SK-N-SH (cell line): ENCODE results near the gene SORD. TPM values are rescaled to one million over a fixed set of nuclear protein-coding genes. Genes with fewer than 3 reads are reported as not detected.
"Not testable (repeated sequence)": the region's sequence is repeated elsewhere in the genome, so short reads cannot be mapped to it uniquely, and the experiment has no call there.

ENCODE experiments used
- CTCF ChIA-PET: fragments of 300-600, 350-600 bp; formaldehyde crosslinking; extraction: SDS; loops from one replicate; lab custom pipeline; 2021; lab: Yijun Ruan, JAX
- POLR2A ChIA-PET: fragments of 350-600 bp; sonication (Branson Sonifier 250); formaldehyde crosslinking; extraction: SDS; loops from one replicate; lab custom pipeline; 2020; ENCODE audit warnings: antibody characterized with exemption, inconsistent platforms; lab: Yijun Ruan, JAX
- DNase-seq: peaks from one replicate; pipeline ENCODE4 v3.0.0; 2012
- H2AFZ ChIP-seq: fragments of 200-600 bp; sonication (generic); 2 replicates; pipeline ENCODE4 v1.8.1; 2016; ENCODE audit warnings: antibody characterized with exemption, mild to moderate bottlenecking, low read depth
- H3F3A ChIP-seq: fragments of 200-600 bp; sonication (generic); replicated peaks from 2 replicates; pipeline ENCODE3; 2016; ENCODE audit warnings: antibody characterized with exemption, mild to moderate bottlenecking; ENCODE audit not compliant: insufficient read depth
- H3K27ac ChIP-seq, 2 experiments: fragments of 200-500 bp in 1 of 2; fragments of 200-600 bp in 1 of 2; sonication (Bioruptor generic) in 1 of 2; sonication (generic), shearing (Covaris generic) in 1 of 2; 2 replicates each; pipeline versions ENCODE4 v1.5.1 to v1.6.1; 2014 to 2016; ENCODE audit warnings: low read depth in 2 of 2, inconsistent platforms in 1 of 2, low read length in 1 of 2, mild to moderate bottlenecking in 1 of 2, mixed read lengths in 1 of 2
- H3K27me3 ChIP-seq: fragments of 200-600 bp; sonication (generic), shearing (Covaris generic); 2 replicates; pipeline ENCODE4 v1.6.1; 2016; ENCODE audit warnings: mixed run types; ENCODE audit not compliant: insufficient read depth
- H3K36me3 ChIP-seq, 2 experiments: fragments of 200-500 bp in 1 of 2; fragments of 200-600 bp in 1 of 2; sonication (Bioruptor generic) in 1 of 2; sonication (generic) in 1 of 2; replicated peaks in 1 of 2; 2 replicates each; pipeline versions ENCODE3 to v1.5.1; 2014 to 2016; ENCODE audit warnings: low read length in 1 of 2, mild to moderate bottlenecking in 1 of 2; ENCODE audit not compliant: insufficient read depth in 2 of 2, control insufficient read depth in 1 of 2
- H3K4me1 ChIP-seq, 2 experiments: fragments of 200-500 bp in 1 of 2; fragments of 200-600 bp in 1 of 2; sonication (Bioruptor generic) in 1 of 2; sonication (generic), shearing (Covaris generic) in 1 of 2; 2 replicates each; pipeline versions ENCODE4 v1.5.1 to v1.6.1; 2014 to 2016; ENCODE audit warnings: low read depth in 1 of 2, low read length in 1 of 2, mixed run types in 1 of 2; ENCODE audit not compliant: insufficient read depth in 2 of 2, control insufficient read depth in 1 of 2
- H3K4me2 ChIP-seq: fragments of 200-600 bp; sonication (generic), shearing (Covaris generic); 2 replicates; pipeline ENCODE4 v1.6.1; 2017; ENCODE audit warnings: mixed run types
- H3K4me3 ChIP-seq, 2 experiments: fragments of 200-500 bp in 1 of 2; fragments of 200-600 bp in 1 of 2; sonication (Bioruptor generic) in 1 of 2; sonication (generic), shearing (Covaris generic) in 1 of 2; 2 replicates each; pipeline versions ENCODE4 v1.5.1 to v1.8.1; 2014 to 2016; ENCODE audit warnings: low read depth in 2 of 2, inconsistent platforms in 1 of 2, low read length in 1 of 2, mild to moderate bottlenecking in 1 of 2, mixed read lengths in 1 of 2, moderate library complexity in 1 of 2
- H3K79me2 ChIP-seq: fragments of 200-600 bp; sonication (generic); 2 replicates; pipeline ENCODE4 v1.8.1; 2017; ENCODE audit warnings: mild to moderate bottlenecking; ENCODE audit not compliant: insufficient read depth
- H3K9ac ChIP-seq: fragments of 200-600 bp; sonication (generic); 2 replicates; pipeline ENCODE4 v1.6.1; 2017; ENCODE audit warnings: mixed run types
- H3K9me2 ChIP-seq: fragments of 200-600 bp; sonication (generic); 2 replicates; pipeline ENCODE4 v1.6.1; 2017; ENCODE audit warnings: mixed run types
- H3K9me3 ChIP-seq: fragments of 200-600 bp; sonication (generic); 2 replicates; pipeline ENCODE4 v1.6.1; 2017; ENCODE audit warnings: mixed run types, mild to moderate bottlenecking, moderate library complexity
- H4K20me1 ChIP-seq: fragments of 200-600 bp; sonication (generic); 2 replicates; pipeline ENCODE4 v1.6.1; 2017; ENCODE audit warnings: mild to moderate bottlenecking, mixed run types; ENCODE audit not compliant: insufficient read depth
- CHD2 ChIP-seq: fragments of 150-350 bp; IDR thresholded peaks from 2 replicates; pipeline ENCODE4 v1.6.1; 2018; ENCODE audit warnings: low read length; ENCODE audit not compliant: partially characterized antibody
- EZH2phosphoT487 ChIP-seq: fragments of 200-600 bp; sonication (generic); IDR thresholded peaks from 2 replicates; pipeline ENCODE4 v1.6.1; 2017; ENCODE audit warnings: low read depth, mixed run types, mild to moderate bottlenecking, antibody characterized with exemption, moderate library complexity, borderline replicate concordance
- FOSL2 ChIP-seq: IDR thresholded peaks from 2 replicates; pipeline ENCODE4 v1.4.0; 2012; ENCODE audit warnings: low read depth, mild to moderate bottlenecking, moderate library complexity, borderline replicate concordance
- FOXJ3 ChIP-seq: sonication (generic); formaldehyde crosslinking; IDR thresholded peaks from 2 replicates; pipeline ENCODE4 v1.5.1; 2020; ENCODE audit warnings: mild to moderate bottlenecking, missing genetic modification reagents
- FOXM1 ChIP-seq: IDR thresholded peaks from 2 replicates; pipeline ENCODE4 v1.4.0; 2012; ENCODE audit warnings: low read depth, mild to moderate bottlenecking
- GABPA ChIP-seq: IDR thresholded peaks from 2 replicates; pipeline ENCODE4 v1.4.0; 2012; ENCODE audit warnings: low read depth, mild to moderate bottlenecking
- GATA2 ChIP-seq: sonication (generic); formaldehyde crosslinking; IDR thresholded peaks from 2 replicates; pipeline ENCODE4 v1.5.0; 2020; ENCODE audit warnings: mild to moderate bottlenecking, missing genetic modification reagents
- MEF2A ChIP-seq: IDR thresholded peaks from 2 replicates; pipeline ENCODE4 v1.4.0; 2012; ENCODE audit warnings: low read depth, borderline replicate concordance
- NFIC ChIP-seq: IDR thresholded peaks from 2 replicates; pipeline ENCODE4 v1.4.0; 2012; ENCODE audit warnings: borderline replicate concordance
- POLR2AphosphoS5 ChIP-seq: IDR thresholded peaks from 2 replicates; pipeline ENCODE4 v1.6.1; 2012; ENCODE audit warnings: low read depth, low read length
- RCOR1 ChIP-seq: fragments of 150-350 bp; IDR thresholded peaks from 2 replicates; pipeline ENCODE4 v1.6.1; 2017; ENCODE audit warnings: antibody characterized with exemption, low read length
- RFX5 ChIP-seq: IDR thresholded peaks from 2 replicates; pipeline ENCODE4 v1.6.1; 2012; ENCODE audit warnings: mild to moderate bottlenecking, improper control_type of control experiment, low read length
- RXRA ChIP-seq: IDR thresholded peaks from 2 replicates; pipeline ENCODE4 v1.4.0; 2012; ENCODE audit warnings: low read depth, mild to moderate bottlenecking, borderline replicate concordance
- SIN3A ChIP-seq: IDR thresholded peaks from 2 replicates; pipeline ENCODE4 v1.6.1; 2012; ENCODE audit warnings: low read depth, mild to moderate bottlenecking, low read length, moderate library complexity, borderline replicate concordance
- SMC3 ChIP-seq: IDR thresholded peaks from 2 replicates; pipeline ENCODE4 v1.6.1; 2012; ENCODE audit warnings: low read depth, low read length, improper control_type of control experiment
- TAF1 ChIP-seq: IDR thresholded peaks from 2 replicates; pipeline ENCODE4 v1.6.1; 2012; ENCODE audit warnings: low read depth, mild to moderate bottlenecking, low read length, moderate library complexity, borderline replicate concordance
- WGBS: methylation state at CpG from one replicate; pipeline ENCODE4 v1.1.6; 2017; ENCODE audit warnings: low lambda C conversion rate; 5-methylcytosine and 5-hydroxymethylcytosine counted together
- polyA plus RNA-seq, 3 experiments: library from polyadenylated mRNA; depleted of rRNA; stranded (reverse); fragments of >200 nt; gene quantifications; 2 replicates each; pipeline ENCODE4 v1.2.3, GENCODE V29; 2012
- TF ChIP-seq, protein P1 (sequence below): IDR thresholded peaks from 2 replicates; pipeline ENCODE4 v1.6.1; 2012; ENCODE audit warnings: mild to moderate bottlenecking, low read depth, low read length, moderate library complexity
- TF ChIP-seq, protein P2 (sequence below): IDR thresholded peaks from 2 replicates; pipeline ENCODE4 v1.4.0; 2012; ENCODE audit warnings: low read depth, borderline replicate concordance

The SORD gene
- polyA plus RNA-seq, 1 of the 3 experiments (the other 2 are of a cell fraction): 35.1 TPM

DNA sequence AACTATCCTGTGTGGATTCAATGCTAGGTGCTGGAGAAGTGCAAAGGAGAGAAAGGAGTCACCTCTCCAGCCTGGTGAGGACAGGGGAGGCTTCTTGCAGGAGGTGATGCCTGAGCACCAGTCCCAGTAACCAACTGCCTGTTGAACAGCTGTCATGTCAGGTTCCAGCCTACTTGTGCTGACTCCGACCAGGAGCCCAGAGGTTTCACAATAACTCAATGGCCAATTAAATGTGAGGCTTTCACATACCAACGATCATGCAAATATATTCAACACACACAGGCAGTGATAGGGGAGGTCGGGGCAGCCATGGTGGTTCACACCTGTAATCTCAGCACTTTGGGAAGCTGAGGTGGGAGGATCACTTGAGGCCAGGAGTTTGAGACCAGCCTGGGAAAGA lies 7.7 kb downstream of the SORD start:
- Histone ChIP-seq H3K4me3 (no peak overlapping the region), H3K27ac (no peak overlapping the region), H3K9me2 (no peaks in the 10 kb centered on the region), H3K4me2 (no peak overlapping the region), H3K36me3 (peaks cover 0 to 4% of the 10 kb centered on the region in 2 experiments), H2AFZ (no peak overlapping the region), H3K4me1 (peaks cover 0 to 20% of the 10 kb centered on the region in 2 experiments; a peak in 3 of 4 replicates), H3K79me2 (no peaks in the 10 kb centered on the region), H4K20me1 (no peaks in the 10 kb centered on the region), H3K9me3 (no peaks in the 10 kb centered on the region), H3K9ac (no peak overlapping the region), H3F3A (no peaks in the 10 kb centered on the region), H3K27me3 (no peaks in the 10 kb centered on the region)
- TF ChIP-seq, protein P1, sequence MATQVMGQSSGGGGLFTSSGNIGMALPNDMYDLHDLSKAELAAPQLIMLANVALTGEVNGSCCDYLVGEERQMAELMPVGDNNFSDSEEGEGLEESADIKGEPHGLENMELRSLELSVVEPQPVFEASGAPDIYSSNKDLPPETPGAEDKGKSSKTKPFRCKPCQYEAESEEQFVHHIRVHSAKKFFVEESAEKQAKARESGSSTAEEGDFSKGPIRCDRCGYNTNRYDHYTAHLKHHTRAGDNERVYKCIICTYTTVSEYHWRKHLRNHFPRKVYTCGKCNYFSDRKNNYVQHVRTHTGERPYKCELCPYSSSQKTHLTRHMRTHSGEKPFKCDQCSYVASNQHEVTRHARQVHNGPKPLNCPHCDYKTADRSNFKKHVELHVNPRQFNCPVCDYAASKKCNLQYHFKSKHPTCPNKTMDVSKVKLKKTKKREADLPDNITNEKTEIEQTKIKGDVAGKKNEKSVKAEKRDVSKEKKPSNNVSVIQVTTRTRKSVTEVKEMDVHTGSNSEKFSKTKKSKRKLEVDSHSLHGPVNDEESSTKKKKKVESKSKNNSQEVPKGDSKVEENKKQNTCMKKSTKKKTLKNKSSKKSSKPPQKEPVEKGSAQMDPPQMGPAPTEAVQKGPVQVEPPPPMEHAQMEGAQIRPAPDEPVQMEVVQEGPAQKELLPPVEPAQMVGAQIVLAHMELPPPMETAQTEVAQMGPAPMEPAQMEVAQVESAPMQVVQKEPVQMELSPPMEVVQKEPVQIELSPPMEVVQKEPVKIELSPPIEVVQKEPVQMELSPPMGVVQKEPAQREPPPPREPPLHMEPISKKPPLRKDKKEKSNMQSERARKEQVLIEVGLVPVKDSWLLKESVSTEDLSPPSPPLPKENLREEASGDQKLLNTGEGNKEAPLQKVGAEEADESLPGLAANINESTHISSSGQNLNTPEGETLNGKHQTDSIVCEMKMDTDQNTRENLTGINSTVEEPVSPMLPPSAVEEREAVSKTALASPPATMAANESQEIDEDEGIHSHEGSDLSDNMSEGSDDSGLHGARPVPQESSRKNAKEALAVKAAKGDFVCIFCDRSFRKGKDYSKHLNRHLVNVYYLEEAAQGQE: no peak
- TF ChIP-seq, protein P2, sequence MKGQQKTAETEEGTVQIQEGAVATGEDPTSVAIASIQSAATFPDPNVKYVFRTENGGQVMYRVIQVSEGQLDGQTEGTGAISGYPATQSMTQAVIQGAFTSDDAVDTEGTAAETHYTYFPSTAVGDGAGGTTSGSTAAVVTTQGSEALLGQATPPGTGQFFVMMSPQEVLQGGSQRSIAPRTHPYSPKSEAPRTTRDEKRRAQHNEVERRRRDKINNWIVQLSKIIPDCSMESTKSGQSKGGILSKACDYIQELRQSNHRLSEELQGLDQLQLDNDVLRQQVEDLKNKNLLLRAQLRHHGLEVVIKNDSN: no peak
- TF ChIP-seq FOSL2 (no peak), GABPA (no peak), POLR2AphosphoS5 (no peak), CHD2 (no peak), NFIC (no peak), RFX5 (no peak), FOXM1 (no peak), MEF2A (no peak), RXRA (no peak), SMC3 (no peak), RCOR1 (no peak), GATA2 (CRISPR knock-in tag) (no peak), FOXJ3 (CRISPR knock-in tag) (no peak), EZH2phosphoT487 (no peak), TAF1 (no peak), SIN3A (no peak)
- CTCF ChIA-PET: interaction anchor here (0.8 kb wide), 1 partner anchor 66 kb away, joined by 3 read pairs; no protein-coding TSS in a partner anchor
- 80% methylated on average over 1 of the region's 3 CpGs for WGBS
- no peak for DNase-seq
- POLR2A ChIA-PET: no interaction called here

DNA sequence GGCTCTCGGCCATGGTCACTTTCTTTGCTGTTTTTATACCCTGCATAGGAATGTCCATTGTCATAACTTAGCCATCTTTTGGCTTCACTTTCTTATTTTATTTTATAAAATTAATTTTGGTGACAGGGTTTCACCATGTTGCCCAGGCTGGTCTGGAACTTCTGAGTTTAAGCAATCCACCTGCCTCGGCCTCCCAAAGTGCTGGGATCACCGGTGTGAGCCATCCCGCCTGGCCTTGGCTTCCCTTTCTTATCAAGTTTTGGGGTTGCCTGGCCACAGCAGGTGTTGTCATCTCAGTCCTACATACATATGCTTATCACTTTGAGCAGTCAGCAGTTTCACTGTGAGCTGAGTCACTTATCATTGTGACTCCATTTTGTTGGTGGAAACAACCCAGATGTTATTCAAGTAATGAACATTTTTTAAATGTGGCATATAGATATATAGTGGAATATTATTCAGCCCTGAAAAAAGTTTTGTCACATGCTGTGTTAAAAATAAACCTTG lies 8.6 kb downstream of the SORD start:
- H3K27me3 ChIP-seq, H3F3A ChIP-seq, H3K9me3 ChIP-seq, H3K79me2 ChIP-seq, H3K9me2 ChIP-seq, DNase-seq, H2AFZ ChIP-seq, H3K36me3 ChIP-seq, CTCF ChIA-PET, H3K4me3 ChIP-seq, H4K20me1 ChIP-seq, H3K27ac ChIP-seq, POLR2A ChIA-PET, H3K9ac ChIP-seq, H3K4me2 ChIP-seq: not testable (repeated sequence)
- peaks cover 0 to 18% of the 10 kb centered on the region in 2 experiments; a peak in 3 of 4 replicates for H3K4me1 ChIP-seq
- 98% methylated on average over 3 of the region's 4 CpGs for WGBS

DNA sequence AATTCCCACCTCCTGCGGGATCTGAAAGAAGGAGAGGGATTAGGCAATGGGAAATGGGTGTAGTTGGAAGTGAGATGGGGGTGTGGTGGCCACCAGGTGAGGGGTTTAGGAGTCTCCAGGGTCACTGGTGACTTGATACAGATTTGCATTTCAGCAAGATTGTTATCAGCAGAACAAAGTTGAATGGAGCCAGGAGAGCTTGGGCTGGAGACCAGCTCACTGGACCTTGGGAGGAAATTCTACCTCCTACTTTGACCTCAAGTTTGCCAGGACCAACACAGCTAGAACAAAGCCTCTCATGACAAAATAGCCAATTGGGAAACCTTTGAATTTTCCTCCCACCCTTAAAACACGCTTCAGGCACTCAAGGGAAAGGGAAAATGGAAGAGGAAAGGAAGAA lies 9.5 kb downstream of the SORD start:
- H3K9ac ChIP-seq, H3K36me3 ChIP-seq, H3K27ac ChIP-seq, H3K4me1 ChIP-seq, H2AFZ ChIP-seq, H3K4me2 ChIP-seq, H3K9me3 ChIP-seq, H3F3A ChIP-seq, POLR2A ChIA-PET, H3K4me3 ChIP-seq, H4K20me1 ChIP-seq, H3K79me2 ChIP-seq, H3K27me3 ChIP-seq, H3K9me2 ChIP-seq, DNase-seq, CTCF ChIA-PET: not testable (repeated sequence)
- WGBS: 94% methylated on average over 2 of the region's 2 CpGs
